Fibroblast of lung (primary cell): ENCODE measurements around the gene SPINK14. TPM values are rescaled to one million over a fixed set of nuclear protein-coding genes. Genes with fewer than 3 reads are reported as not detected.

Experiments
- DNase-seq, 2 donors: peaks; one replicate each; pipeline versions ENCODE4 v3.0.0 to v3.0.0-alpha.2; 2010; ENCODE audit warnings: low read depth in 2 of 2
- H2AFZ ChIP-seq: 2 replicates; pipeline ENCODE4 v1.5.1; 2012; ENCODE audit warnings: low read length, control low read depth, inconsistent platforms
- H3K27ac ChIP-seq: 2 replicates; pipeline ENCODE4 v1.5.1; 2011; ENCODE audit warnings: low read length, control low read depth; ENCODE audit not compliant: insufficient read depth
- H3K27me3 ChIP-seq: 2 replicates; pipeline ENCODE4 v1.5.1; 2011; ENCODE audit warnings: mild to moderate bottlenecking, low read length; ENCODE audit not compliant: control insufficient read depth, insufficient read depth
- H3K36me3 ChIP-seq: 2 replicates; pipeline ENCODE4 v1.5.1; 2011; ENCODE audit warnings: low read length; ENCODE audit not compliant: control insufficient read depth, insufficient read depth
- H3K4me1 ChIP-seq: 2 replicates; pipeline ENCODE4 v1.5.1; 2011; ENCODE audit warnings: low read length; ENCODE audit not compliant: control insufficient read depth, insufficient read depth; ENCODE audit errors: extremely low read depth
- H3K4me2 ChIP-seq: 2 replicates; pipeline ENCODE4 v1.5.1; 2011; ENCODE audit warnings: low read length, control low read depth; ENCODE audit not compliant: insufficient read depth; ENCODE audit errors: extremely low read depth
- H3K4me3 ChIP-seq, 4 experiments: fragments of 200-600 bp in 1 of 4; sonication (generic) in 1 of 4; replicated peaks in 1 of 4; 2 replicates each; pipeline ENCODE4 v1.5.1; 2011 to 2016; ENCODE audit warnings: low read length in 4 of 4, low read depth in 3 of 4, mild to moderate bottlenecking in 3 of 4, control low read depth in 2 of 4, inconsistent platforms in 1 of 4, mixed read lengths in 1 of 4; ENCODE audit not compliant: insufficient read depth in 1 of 4; ENCODE audit errors: control extremely low read depth in 1 of 4
- H3K79me2 ChIP-seq: 2 replicates; pipeline ENCODE4 v1.5.1; 2012; ENCODE audit warnings: mild to moderate bottlenecking, low read length, inconsistent platforms; ENCODE audit not compliant: control insufficient read depth, insufficient read depth
- H3K9ac ChIP-seq: 2 replicates; pipeline ENCODE4 v1.5.1; 2011; ENCODE audit warnings: mild to moderate bottlenecking, low read length, control low read depth; ENCODE audit not compliant: insufficient read depth
- H3K9me3 ChIP-seq: 2 replicates; pipeline ENCODE4 v1.5.1; 2012; ENCODE audit warnings: low read depth, low read length; ENCODE audit not compliant: control insufficient read depth, insufficient read depth
- H4K20me1 ChIP-seq: 2 replicates; pipeline ENCODE4 v1.5.1; 2011; ENCODE audit warnings: low read length; ENCODE audit not compliant: control insufficient read depth, insufficient read depth; ENCODE audit errors: extremely low read depth
- EZH2 ChIP-seq: IDR thresholded peaks from 2 replicates; pipeline ENCODE4 v1.5.1; 2012; ENCODE audit warnings: low read length, control low read depth, mild to moderate bottlenecking; ENCODE audit errors: missing control alignments
- polyA plus RNA-seq, 2 donors: library from polyadenylated mRNA; depleted of rRNA in 1 of 2; stranded (reverse) in 1 of 2; unstranded in 1 of 2; fragments of >200 nt; gene quantifications; 2 replicates each; pipeline ENCODE4 v1.2.1, GENCODE V29; 2011 to 2012; ENCODE audit warnings: missing spikeins in 1 of 2
- total RNA-seq: library from RNA; depleted of rRNA; stranded (reverse); fragments of >200 nt; gene quantifications from 2 replicates; pipeline ENCODE4 v1.2.1, GENCODE V29; 2014
- TF ChIP-seq, protein P1 (sequence below), 2 donors: IDR thresholded peaks in 1 of 2; conservative IDR thresholded peaks in 1 of 2; 1 replicate in 1 of 2; 2 replicates in 1 of 2; pipeline ENCODE4 v1.5.1; 2011 to 2012; ENCODE audit warnings: low read length in 2 of 2, control low read depth in 1 of 2, inconsistent platforms in 1 of 2, low read depth in 1 of 2, mild to moderate bottlenecking in 1 of 2

The SPINK14 gene
- total and polyA plus RNA-seq, 2 donors (not counting 1 experiment from before 2014, with no cell fraction given), result not detected

DNA sequence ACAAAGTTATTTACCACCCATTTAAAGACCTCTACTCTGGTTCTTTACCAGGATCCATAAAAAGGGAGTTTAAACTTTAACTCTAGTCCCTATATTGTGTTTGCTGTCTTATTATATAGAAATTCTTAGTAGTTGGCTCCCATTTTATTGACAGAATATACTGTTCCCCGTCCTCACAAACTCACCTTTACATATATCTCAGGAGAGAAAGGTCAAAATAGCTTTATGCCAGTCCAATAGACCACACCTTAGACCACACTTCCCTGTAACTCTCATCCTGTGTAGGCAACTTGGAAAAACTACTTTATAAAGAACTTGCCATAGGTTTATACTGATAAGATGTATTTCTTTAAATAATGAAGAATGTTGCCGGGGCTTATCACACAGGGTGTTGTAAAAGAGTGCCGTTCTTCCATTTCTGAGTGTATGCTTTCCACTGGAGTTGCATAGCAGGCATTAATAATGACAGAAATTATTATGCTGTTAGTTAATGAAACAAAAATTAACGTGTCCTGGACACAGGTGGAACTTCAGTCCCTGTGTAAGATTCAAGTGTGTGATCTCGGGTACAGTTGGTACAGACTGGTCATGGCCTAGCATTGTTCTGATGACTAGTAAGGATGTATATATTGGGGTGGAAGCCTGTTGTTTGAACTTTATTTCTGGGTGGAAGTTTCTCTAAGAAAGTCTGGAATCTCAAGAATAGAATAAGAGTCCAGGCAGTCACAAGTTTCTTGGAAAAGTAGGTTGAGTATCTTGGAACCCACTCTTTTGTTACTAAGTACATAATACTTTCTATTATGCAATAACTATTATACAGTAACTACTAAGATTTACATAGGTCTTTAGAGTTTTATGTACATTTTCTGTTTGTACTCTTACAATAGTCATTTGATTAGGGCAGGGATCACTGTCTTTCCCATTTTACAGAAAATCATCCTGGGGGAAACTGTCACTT is 33.0 kb upstream of the SPINK14 start:
- Histone ChIP-seq H3K4me2 (no peak overlapping the region), H3K9ac (no peak overlapping the region), H3K27ac (no peak overlapping the region), H4K20me1 (no peaks in the 10 kb centered on the region), H2AFZ (no peak overlapping the region), H3K79me2 (no peaks in the 10 kb centered on the region), H3K9me3 (no peaks in the 10 kb centered on the region), H3K36me3 (no peaks in the 10 kb centered on the region), H3K27me3 (no peaks in the 10 kb centered on the region), H3K4me1 (no peaks in the 10 kb centered on the region), H3K4me3 (no peak overlapping the region)
- no peak for DNase-seq
- no peak for TF ChIP-seq EZH2
- TF ChIP-seq, protein P1, sequence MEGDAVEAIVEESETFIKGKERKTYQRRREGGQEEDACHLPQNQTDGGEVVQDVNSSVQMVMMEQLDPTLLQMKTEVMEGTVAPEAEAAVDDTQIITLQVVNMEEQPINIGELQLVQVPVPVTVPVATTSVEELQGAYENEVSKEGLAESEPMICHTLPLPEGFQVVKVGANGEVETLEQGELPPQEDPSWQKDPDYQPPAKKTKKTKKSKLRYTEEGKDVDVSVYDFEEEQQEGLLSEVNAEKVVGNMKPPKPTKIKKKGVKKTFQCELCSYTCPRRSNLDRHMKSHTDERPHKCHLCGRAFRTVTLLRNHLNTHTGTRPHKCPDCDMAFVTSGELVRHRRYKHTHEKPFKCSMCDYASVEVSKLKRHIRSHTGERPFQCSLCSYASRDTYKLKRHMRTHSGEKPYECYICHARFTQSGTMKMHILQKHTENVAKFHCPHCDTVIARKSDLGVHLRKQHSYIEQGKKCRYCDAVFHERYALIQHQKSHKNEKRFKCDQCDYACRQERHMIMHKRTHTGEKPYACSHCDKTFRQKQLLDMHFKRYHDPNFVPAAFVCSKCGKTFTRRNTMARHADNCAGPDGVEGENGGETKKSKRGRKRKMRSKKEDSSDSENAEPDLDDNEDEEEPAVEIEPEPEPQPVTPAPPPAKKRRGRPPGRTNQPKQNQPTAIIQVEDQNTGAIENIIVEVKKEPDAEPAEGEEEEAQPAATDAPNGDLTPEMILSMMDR (conservative IDR thresholded peaks at IDR 0.05 in 1 of 2, IDR thresholded peaks at IDR 0.05 in 1 of 2; ENCODE audit: low read depth in 1 of 2, low read length in 2 of 2), result no peak

DNA sequence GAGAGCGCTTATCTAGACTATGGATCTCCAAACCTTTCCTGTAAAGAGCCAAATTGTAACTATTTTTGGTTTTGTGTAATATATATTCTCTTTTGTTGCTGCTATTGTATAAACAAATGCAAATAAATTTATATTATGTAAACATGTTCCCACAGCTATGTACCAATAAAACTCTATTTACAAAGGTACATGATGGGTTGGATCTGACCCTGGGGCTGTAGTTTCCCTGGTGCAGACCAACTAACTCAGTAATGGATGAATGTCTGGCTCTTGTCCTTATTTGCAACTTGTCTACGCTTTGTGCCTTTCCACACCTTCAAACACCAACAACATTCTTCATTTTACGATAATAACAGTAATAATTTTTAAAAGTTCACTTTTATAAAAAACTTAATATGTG is 27.5 kb upstream of the SPINK14 start:
- no peak overlapping the region for H2AFZ ChIP-seq
- H3K4me2 ChIP-seq, result no peak overlapping the region
- H3K27me3 ChIP-seq, result no peaks in the 10 kb centered on the region
- no peaks in the 10 kb centered on the region for H4K20me1 ChIP-seq
- H3K36me3 ChIP-seq, result no peaks in the 10 kb centered on the region
- no peak for TF ChIP-seq EZH2
- TF ChIP-seq, protein P1 (conservative IDR thresholded peaks at IDR 0.05 in 1 of 2, IDR thresholded peaks at IDR 0.05 in 1 of 2; ENCODE audit: low read depth in 1 of 2, low read length in 2 of 2), result no peak
- no peaks in the 10 kb centered on the region for H3K79me2 ChIP-seq
- no peak overlapping the region for H3K4me3 ChIP-seq
- DNase-seq, result no peak
- no peak overlapping the region for H3K9ac ChIP-seq
- no peaks in the 10 kb centered on the region for H3K9me3 ChIP-seq
- H3K4me1 ChIP-seq, result no peaks in the 10 kb centered on the region
- no peak overlapping the region for H3K27ac ChIP-seq

DNA sequence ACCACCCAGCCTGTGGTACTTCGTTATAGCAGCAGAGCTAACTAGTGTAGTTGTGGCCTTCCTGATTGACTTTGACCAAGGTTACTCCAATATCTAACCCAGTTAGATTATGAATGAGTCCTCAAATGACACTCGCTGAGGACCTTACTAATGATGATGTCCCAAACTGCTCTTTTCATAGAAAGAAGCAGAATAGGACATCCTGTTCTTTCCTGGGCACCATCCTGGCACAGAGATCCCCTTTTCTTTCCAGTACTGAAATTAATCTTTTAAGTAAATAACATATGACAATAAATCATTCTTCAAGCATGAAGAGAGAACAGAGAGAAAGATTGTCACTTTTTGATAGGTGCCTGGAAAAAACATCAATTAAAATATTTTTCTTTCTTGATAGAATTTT is 26.7 kb upstream of the SPINK14 start:
- TF ChIP-seq EZH2, result no peak
- TF ChIP-seq, protein P1 (conservative IDR thresholded peaks at IDR 0.05 in 1 of 2, IDR thresholded peaks at IDR 0.05 in 1 of 2; ENCODE audit: low read depth in 1 of 2, low read length in 2 of 2), result no peak
- H3K9ac ChIP-seq, result no peak overlapping the region
- no peak overlapping the region for H3K4me3 ChIP-seq
- H3K27me3 ChIP-seq, result no peaks in the 10 kb centered on the region
- H2AFZ ChIP-seq, result no peak overlapping the region
- no peak for DNase-seq
- no peaks in the 10 kb centered on the region for H4K20me1 ChIP-seq
- no peak overlapping the region for H3K27ac ChIP-seq
- no peaks in the 10 kb centered on the region for H3K9me3 ChIP-seq
- H3K4me2 ChIP-seq, result no peak overlapping the region
- no peaks in the 10 kb centered on the region for H3K79me2 ChIP-seq
- no peaks in the 10 kb centered on the region for H3K4me1 ChIP-seq
- no peaks in the 10 kb centered on the region for H3K36me3 ChIP-seq
